Activated naive CD8-positive, alpha-beta T cell (primary cell): ENCODE results near the gene PRAMEF10.
"Not testable (repeated sequence)": the region's sequence is repeated elsewhere in the genome, so short reads cannot be mapped to it uniquely, and the experiment has no call there.

Experiments
- H3K27ac Mint-ChIP-seq: one replicate; pipeline ENCODE4 v1.8.0; 2021; ENCODE audit warnings: mixed read lengths
- H3K27me3 Mint-ChIP-seq: one replicate; pipeline ENCODE4 v1.8.0; 2021; ENCODE audit warnings: mixed read lengths
- H3K36me3 Mint-ChIP-seq: one replicate; pipeline ENCODE4 v1.8.0; 2021; ENCODE audit warnings: mixed read lengths
- H3K4me1 Mint-ChIP-seq: one replicate; pipeline ENCODE4 v1.8.0; 2021; ENCODE audit warnings: low read depth, mixed read lengths
- H3K4me3 Mint-ChIP-seq: one replicate; pipeline ENCODE4 v1.8.0; 2021; ENCODE audit warnings: mild to moderate bottlenecking, mixed read lengths
- H3K9me3 Mint-ChIP-seq: one replicate; pipeline ENCODE4 v1.8.0; 2021; ENCODE audit warnings: low read depth, mixed read lengths

PRAMEF10 gene

DNA sequence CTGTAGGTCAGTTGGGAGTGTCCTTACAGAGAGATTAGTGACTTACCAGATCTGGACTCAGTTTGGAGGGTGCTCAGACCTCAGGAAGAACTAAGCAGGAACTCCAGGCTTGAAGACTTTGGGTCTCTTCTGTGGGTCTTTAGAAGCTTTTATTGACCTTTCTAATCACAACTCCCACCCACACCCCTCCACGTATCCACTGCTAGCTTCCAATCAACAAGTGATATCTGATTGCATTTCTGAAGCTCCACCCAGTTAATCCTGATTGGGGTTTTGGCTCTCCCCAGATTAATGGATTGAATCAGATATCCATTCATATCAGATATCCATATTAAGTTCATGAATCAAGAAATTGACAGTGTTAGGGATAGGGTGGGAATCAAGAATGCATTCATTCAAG lies at the start of gene PRAMEF10:
TSS of gene PRAMEF10 (minus strand) at position 101 of the 400 bp plus-strand sequence. CDS start 2,423 bp downstream, outside the sequence.
- not testable (repeated sequence) for H3K27me3 Mint-ChIP-seq, H3K27ac Mint-ChIP-seq, H3K36me3 Mint-ChIP-seq, H3K4me3 Mint-ChIP-seq, H3K4me1 Mint-ChIP-seq, H3K9me3 Mint-ChIP-seq

- H3K36me3 Mint-ChIP-seq, H3K4me1 Mint-ChIP-seq: not testable (repeated sequence)
These were observed 49.4 kb upstream of the PRAMEF10 start, which contains the start of gene PRAMEF6 for GRCh38 chr1:12947480-12947879. TSS of gene PRAMEF6 (minus strand) at chr1:12947580. CDS start at chr1:12942518, 5,062 bp downstream.

GRCh38 chr1:12924368-12924767 lies 26.3 kb upstream of the PRAMEF10 start:
- H3K27me3 Mint-ChIP-seq, H3K4me1 Mint-ChIP-seq, H3K4me3 Mint-ChIP-seq, H3K9me3 Mint-ChIP-seq, H3K27ac Mint-ChIP-seq, H3K36me3 Mint-ChIP-seq: not testable (repeated sequence)

More at GRCh38 chr1:12947480-12947879, 49.4 kb upstream of the PRAMEF10 start, which contains the start of gene PRAMEF6:
- H3K27ac Mint-ChIP-seq, H3K9me3 Mint-ChIP-seq, H3K27me3 Mint-ChIP-seq, H3K4me3 Mint-ChIP-seq: not testable (repeated sequence)

GRCh38 chr1:12921749-12922148 lies 23.7 kb upstream of the PRAMEF10 start:
- H3K27ac Mint-ChIP-seq, H3K4me1 Mint-ChIP-seq, H3K36me3 Mint-ChIP-seq, H3K9me3 Mint-ChIP-seq, H3K4me3 Mint-ChIP-seq, H3K27me3 Mint-ChIP-seq: not testable (repeated sequence)

GRCh38 chr1:12916310-12916709 lies 18.2 kb upstream of the PRAMEF10 start, which contains the start of gene PRAMEF7:
TSS of gene PRAMEF7 (plus strand) at chr1:12916610. CDS start at chr1:12917693, 1,083 bp downstream.
- H3K27ac Mint-ChIP-seq, H3K4me1 Mint-ChIP-seq, H3K27me3 Mint-ChIP-seq, H3K36me3 Mint-ChIP-seq, H3K4me3 Mint-ChIP-seq, H3K9me3 Mint-ChIP-seq: not testable (repeated sequence)

GRCh38 chr1:12903793-12904572 lies 5.9 kb upstream of the PRAMEF10 start:
- not testable (repeated sequence) for H3K4me1 Mint-ChIP-seq, H3K27me3 Mint-ChIP-seq, H3K27ac Mint-ChIP-seq, H3K4me3 Mint-ChIP-seq, H3K36me3 Mint-ChIP-seq, H3K9me3 Mint-ChIP-seq

GRCh38 chr1:12899186-12899585 lies 1.1 kb upstream of the PRAMEF10 start:
- H3K27me3 Mint-ChIP-seq, H3K27ac Mint-ChIP-seq: not testable (repeated sequence)

GRCh38 chr1:12886101-12886500 lies 12.0 kb downstream of the PRAMEF10 start, which contains the start of gene PRAMEF4:
TSS of gene PRAMEF4 (minus strand) at chr1:12886201. CDS start at chr1:12883394, 2,807 bp downstream.
- not testable (repeated sequence) for H3K36me3 Mint-ChIP-seq, H3K27me3 Mint-ChIP-seq, H3K4me3 Mint-ChIP-seq, H3K27ac Mint-ChIP-seq, H3K4me1 Mint-ChIP-seq, H3K9me3 Mint-ChIP-seq

More at GRCh38 chr1:12899186-12899585, 1.1 kb upstream of the PRAMEF10 start:
- not testable (repeated sequence) for H3K4me3 Mint-ChIP-seq, H3K9me3 Mint-ChIP-seq, H3K36me3 Mint-ChIP-seq, H3K4me1 Mint-ChIP-seq

- not testable (repeated sequence) for H3K4me3 Mint-ChIP-seq, H3K27me3 Mint-ChIP-seq, H3K36me3 Mint-ChIP-seq, H3K9me3 Mint-ChIP-seq, H3K27ac Mint-ChIP-seq, H3K4me1 Mint-ChIP-seq
These were observed 19.6 kb downstream of the PRAMEF10 start for GRCh38 chr1:12878453-12878852.

- not testable (repeated sequence) for H3K4me1 Mint-ChIP-seq, H3K4me3 Mint-ChIP-seq, H3K36me3 Mint-ChIP-seq, H3K27ac Mint-ChIP-seq, H3K9me3 Mint-ChIP-seq, H3K27me3 Mint-ChIP-seq
These were observed 34.8 kb downstream of the PRAMEF10 start for GRCh38 chr1:12863131-12863880.

DNA sequence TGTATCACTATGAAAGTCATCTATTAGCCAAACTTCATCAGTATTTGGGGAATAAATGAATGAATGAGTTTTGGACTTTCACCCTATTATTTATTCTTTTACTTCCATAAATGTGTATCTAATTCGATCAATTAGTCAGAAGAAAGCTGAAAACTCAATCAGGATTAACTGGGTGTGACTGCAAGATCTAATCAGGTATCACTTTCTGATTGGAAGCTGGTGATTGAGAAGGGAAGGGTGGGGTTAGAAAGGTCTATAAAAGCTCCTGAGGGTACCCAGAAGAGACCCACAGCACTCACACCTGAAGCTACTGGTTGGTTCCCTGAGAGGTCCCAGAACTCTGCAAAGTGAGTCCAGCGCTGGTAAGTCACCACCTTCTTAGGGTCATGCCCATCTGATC lies 41.3 kb downstream of the PRAMEF10 start, which contains the start of gene PRAMEF2:
TSS of gene PRAMEF2 (plus strand) at position 301 of the 400 bp plus-strand sequence. CDS start 1,924 bp downstream, outside the sequence.
- not testable (repeated sequence) for H3K4me3 Mint-ChIP-seq, H3K9me3 Mint-ChIP-seq, H3K36me3 Mint-ChIP-seq, H3K27ac Mint-ChIP-seq, H3K27me3 Mint-ChIP-seq, H3K4me1 Mint-ChIP-seq

DNA sequence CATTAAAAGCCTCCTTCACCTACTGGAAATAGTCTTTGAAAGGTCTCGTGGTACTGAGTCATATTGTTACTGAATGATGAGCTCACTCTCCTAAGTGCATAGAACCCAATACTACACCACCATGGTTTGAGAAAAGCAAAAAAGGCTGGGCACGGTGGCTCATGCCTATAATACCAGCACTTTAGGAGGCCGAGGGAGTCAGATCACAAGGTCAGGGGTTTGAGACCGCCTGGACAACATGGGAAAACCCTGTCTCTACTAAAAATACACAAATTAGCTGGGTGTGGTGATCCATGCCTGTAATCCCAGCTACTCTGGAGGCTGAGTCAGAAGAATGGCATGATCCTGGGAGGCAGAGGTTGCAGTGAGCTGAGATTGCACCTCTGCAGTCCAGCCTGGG lies 46.3 kb downstream of the PRAMEF10 start:
- H3K9me3 Mint-ChIP-seq = peaks cover 4% of the 10 kb centered on the region
- H3K27me3 Mint-ChIP-seq = peaks cover 7% of the 10 kb centered on the region
- H3K36me3 Mint-ChIP-seq = no peaks in the 10 kb centered on the region
- H3K4me1 Mint-ChIP-seq = no peaks in the 10 kb centered on the region
- no peak overlapping the region for H3K27ac Mint-ChIP-seq
- H3K4me3 Mint-ChIP-seq = no peak overlapping the region

- not testable (repeated sequence) for H3K4me1 Mint-ChIP-seq, H3K4me3 Mint-ChIP-seq, H3K36me3 Mint-ChIP-seq, H3K27ac Mint-ChIP-seq, H3K9me3 Mint-ChIP-seq
- H3K27me3 Mint-ChIP-seq = peaks cover 11% of the 10 kb centered on the region
These were observed 49.5 kb downstream of the PRAMEF10 start, which contains the start of gene HNRNPCL1 for GRCh38 chr1:12848620-12849019. TSS of gene HNRNPCL1 (minus strand) at chr1:12848720. CDS start at chr1:12848289, 431 bp downstream.
